NCI-H226 (cell line): ENCODE measurements around the gene LRP1-AS.
A peak's percentile ranks its signal among the peaks of the same experiment; 100 is the strongest.
"Not testable (repeated sequence)": the region's sequence is repeated elsewhere in the genome, so short reads cannot be mapped to it uniquely, and the experiment has no call there.

Source experiments
- DNase-seq: peaks from one replicate; pipeline ENCODE4 v3.0.0-alpha.2; 2015

LRP1-AS gene

DNA sequence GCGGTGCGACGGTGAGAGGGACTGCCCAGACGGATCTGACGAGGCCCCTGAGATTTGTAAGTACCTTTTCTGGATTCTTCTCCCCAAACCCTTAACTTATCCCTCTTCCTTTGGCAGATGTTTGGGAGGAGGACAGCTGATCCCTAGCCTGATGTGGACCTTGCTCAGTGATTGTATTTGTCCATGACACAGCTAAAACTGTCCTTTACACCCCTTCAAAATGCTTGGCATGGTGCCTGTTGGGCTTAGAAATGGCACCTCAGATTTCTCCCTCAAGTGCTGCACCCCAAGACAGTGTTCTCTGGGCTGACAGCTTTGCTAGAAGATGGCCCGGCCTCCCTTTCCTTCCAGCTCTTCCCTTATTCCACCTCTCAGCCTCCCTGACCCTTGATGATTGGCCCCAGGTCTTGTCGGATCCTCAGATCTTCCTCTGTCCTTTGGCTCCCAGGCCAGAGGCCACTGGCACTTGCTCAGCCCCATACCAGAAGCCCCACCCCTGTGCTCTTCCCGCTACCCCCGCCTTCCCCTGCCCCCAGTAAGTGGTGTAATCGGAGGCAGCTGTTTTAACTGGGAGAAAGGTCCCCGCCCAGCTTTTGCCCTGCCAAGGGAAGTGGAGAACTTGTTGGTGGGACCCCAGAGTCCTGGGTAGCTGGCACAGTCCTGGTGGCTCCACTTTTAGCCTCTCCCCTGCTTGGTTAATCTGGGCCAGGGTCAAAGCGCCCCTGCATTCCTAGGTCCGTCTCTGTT lies 8.7 kb downstream of the LRP1-AS start:
- no peak for DNase-seq

DNA sequence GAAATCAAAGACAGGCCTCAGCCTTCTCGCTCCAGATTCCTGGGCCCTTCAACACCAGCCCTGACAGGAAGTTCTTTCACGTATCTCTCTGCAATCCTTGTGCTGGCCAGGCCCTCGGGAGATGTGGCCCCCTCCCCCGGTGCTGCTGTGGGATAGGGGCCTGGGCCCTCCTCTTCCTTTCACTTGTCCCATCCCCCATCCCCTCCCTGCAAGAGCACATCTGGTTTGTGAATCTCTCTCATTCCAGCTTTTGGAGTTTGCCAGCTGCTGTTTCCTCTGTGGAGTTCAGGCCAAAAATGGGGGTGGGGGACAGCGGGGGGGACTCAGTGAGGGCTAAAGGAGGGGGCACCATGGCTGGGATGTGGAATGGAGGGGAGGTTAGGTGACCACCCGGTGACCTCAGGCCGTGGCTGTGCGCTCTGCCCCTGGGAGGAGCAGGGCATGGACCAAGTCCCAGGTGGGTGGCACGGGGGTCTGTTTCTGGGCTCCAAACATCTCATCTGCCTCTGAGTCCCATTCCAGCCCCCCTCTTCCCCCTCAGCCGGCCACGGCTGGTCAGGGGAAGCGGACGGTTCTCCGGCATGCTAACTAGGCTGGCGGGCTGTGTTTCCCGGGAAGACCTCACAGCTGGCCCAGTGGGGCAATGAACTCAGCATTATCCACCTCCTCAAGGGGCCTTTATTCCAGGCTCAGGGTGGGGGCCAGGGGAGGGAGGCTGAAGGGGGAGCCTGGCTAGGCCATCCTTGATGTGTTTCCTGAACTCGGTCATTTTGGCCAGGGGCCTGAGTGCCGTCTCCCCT lies 11.7 kb downstream of the LRP1-AS start:
- DNase-seq = no peak

DNA sequence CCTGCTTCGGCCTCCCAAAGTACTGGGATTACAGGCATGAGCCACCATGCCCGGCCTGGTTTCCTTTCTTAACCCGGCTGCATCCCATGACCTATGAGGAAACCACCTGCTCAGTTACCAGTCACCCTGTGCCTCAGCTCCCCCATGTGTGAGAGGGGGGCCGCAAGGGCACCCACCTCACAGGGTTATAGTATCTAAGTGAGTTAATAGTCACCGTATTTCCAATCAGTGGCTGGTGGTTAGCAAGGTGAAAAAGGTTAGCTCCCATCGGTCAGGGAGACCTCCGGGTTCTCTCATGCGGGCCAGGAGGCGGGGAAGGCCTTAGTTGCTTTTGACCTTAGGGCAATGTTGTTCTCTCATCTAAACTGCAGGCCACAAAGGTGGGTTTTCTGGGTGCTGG lies 12.5 kb downstream of the LRP1-AS start:
- DNase-seq = no peak

DNA sequence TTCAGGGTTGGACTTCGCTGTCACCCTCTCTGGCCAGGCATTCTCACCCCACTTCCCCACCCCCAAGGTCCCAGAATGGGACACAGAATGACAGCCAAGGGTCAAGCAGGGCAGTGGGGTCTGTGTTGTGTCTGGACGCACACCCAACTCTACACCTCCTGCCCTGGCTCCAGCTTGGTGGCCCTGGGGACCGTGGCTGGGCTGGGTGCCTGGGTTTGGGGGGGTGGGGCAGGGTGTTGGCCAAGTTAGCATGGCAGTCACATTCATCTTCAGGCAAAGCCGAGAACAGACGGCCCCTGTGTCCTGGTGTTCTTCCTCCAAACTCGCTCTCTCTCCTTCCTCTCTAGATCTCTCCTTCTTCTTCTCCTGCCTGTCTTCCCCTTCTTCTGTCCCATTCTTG lies 13.5 kb downstream of the LRP1-AS start:
- no peak for DNase-seq

DNA sequence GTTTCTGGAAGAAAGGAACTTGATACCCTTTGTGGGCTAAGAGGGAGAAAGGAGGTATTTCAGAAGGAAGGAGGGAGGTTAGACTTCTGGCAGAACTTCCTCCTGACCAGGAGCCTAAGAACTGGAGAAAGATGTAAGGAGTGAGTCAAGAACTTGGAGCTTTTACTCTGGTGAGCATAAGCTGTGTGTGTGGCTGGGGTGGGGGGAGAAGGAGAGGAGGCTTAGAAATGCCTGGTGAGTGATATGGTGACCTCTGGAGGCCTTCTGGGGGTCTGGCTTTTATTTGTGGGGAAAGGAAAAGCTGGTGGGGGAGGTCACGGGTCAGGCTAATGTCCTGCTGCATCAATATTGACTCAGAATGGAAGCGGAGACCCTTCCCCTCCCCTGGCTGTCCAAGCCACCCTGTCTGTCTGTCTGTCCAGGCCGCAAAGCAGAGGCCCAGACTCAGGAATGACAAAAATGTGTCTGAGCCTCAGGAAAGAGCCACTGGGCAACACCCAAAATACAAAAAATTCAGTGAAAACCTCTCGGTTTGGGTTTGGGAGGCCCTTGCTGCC lies 14.3 kb downstream of the LRP1-AS start:
- peak; percentile 29 for DNase-seq

DNA sequence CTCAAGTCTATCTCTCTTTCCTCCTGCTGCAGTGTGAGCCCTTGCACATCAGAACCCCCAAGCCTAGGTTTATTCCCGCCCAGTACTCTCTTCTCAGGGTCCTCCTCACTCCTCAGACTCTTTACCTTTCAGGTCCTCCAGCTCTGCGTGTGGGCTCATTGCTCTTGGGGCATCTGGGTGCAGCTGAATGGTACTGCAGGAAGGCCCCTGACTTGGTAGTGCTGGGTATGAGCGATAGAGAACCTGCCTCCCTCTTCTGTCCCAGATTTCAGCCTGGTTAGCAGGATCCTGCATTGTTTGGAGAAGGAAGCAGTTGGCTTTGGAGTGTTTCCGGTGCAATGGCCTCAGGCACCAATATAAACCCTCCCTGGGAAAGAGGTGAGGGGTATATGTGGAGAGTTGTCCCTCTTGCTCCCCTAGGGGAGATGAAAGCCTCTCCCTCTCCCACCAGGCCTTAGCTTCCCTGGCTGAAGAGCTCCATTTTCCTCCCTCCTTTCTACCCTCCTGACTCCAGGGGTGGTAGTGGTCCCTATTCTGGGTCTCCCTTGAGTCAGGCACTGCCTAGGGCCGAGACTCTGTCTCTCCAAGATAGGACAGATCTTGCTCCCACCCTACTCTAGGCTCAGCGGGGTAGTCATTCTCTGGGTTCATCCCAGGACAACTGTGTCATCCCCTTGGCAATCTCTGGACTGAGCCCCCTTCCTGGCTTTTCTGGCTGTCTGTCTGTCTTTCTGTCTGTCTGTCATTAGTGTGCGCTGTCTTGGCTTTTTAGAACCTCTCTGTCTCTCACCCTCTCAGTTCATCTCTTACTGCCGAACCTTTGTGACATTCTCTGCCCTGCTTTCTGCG lies 15.3 kb downstream of the LRP1-AS start:
- DNase-seq = no peak

DNA sequence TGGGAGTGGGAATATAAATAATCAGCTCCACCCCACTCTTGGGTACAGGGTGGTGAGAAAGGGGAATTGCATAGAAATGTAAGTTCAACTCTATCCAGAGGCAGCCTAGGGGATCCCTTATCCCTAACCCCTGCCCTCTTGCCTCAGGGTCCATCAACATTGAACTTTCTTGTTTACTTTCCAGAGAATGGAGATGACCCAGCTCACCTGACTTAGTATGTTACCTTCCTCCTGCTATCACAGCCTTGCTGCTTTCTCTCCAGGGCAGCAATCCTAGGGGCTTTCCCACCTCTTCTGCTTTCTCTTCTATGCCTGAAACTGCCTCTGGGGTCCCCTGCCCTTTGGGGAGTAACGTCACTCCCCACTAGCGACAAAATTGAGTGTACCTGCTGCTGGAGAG lies 16.5 kb downstream of the LRP1-AS start:
- DNase-seq = no peak

DNA sequence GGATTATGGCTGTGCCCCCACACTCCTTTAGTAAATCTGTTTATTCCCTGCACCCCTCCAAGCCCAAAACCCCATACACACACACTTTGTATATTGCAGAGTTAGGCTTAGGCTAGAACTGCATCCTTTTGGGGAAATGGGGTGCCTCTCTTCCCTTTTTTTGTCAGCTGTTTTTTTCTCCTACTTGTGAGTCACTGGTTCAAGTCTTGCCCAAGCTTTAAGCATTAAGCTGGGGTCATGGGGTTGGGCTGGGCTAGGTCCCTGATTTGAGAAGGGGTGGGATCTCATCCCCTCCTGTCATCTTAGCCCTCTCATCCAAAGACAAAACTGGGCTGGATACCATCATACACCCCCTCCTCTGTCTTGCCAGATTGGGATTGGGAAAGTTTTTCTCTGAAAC lies 17.5 kb downstream of the LRP1-AS start:
- DNase-seq = no peak

DNA sequence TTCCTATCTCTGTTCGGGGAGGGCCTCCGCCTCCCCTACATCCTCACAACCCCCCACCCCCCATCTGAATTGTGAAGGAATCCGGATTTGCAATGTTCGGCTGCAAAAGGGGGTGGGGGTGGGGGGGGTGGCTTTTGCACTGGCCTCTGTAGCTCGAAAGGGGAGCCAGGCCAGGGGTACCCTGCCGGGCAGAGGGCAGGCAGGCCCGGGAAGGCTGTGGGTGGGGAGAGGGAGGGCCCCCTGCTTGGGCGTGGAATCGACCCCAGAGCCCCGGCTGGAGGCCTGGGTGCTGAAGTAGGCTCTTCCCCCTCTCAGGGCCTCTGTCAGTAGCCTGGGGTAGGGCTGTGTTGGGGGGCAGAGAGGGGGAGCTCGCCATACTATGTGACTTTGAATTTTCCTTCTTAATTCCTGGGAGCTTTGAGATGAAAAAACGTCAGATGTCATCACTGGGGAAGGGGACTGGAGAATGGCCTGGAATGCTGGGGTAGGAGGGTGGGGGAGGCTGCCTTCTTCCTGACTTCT lies 18.0 kb downstream of the LRP1-AS start:
- no peak for DNase-seq

DNA sequence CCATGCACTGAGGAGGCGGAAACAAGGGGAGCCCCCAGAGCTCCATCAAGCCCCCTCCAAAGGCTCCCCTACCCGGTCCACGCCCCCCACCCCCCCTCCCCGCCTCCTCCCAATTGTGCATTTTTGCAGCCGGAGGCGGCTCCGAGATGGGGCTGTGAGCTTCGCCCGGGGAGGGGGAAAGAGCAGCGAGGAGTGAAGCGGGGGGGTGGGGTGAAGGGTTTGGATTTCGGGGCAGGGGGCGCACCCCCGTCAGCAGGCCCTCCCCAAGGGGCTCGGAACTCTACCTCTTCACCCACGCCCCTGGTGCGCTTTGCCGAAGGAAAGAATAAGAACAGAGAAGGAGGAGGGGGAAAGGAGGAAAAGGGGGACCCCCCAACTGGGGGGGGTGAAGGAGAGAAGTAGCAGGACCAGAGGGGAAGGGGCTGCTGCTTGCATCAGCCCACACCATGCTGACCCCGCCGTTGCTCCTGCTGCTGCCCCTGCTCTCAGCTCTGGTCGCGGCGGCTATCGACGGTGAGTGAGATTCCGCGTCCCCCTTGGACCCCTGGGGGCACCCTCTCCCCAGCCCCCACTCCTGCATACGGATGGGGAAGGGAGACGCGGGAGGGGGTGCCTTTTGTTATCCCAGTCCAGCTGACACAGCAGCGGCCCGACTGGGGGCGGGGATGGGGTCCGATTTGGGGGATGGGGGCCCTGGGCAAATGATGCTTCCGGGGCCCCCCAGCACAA lies 18.7 kb downstream of the LRP1-AS start:
- no peak for DNase-seq

DNA sequence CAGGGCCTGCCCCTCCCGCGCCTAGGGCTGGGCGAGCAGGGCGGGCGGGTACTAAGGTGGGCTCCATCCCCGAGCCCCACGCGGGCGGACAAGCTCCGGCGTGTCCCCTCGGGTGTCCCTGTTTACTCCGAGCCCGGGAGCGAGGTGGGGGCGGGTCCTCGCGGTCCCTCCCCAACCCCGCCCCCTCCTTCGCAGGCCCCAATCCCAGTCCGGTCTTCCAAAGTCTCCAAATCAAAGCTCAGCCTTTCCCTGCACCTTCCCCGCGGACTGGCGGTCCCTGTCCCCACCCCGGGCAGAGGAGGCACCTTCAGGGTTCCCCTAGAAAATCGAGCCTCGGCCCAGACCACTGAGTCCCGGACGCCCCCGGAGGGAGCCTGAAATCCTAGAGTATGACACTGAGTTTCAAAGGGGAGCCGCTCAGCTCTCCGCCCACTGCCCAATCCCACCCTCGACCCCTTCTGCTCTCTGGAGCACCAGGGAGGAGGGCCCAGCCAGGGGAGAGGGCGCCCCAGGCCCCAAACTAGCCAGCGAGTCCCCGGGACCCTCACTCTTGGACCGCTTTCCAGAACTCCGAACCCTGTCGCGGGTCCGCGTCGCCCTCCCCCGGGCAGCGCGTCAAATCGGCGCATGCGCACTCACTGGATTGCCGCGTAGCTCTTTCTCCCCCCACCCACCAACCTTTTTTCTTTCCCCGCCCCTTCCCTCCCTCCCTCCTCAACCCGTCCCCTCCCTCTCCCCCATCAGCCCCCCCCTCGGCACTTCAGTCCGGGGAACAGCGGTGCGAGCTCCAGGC lies 19.5 kb downstream of the LRP1-AS start, which contains the start of gene LRP1:
Gene LRP1 (plus strand): TSS at position 758 of the 793 bp plus-strand sequence. CDS start 482 bp downstream, outside the sequence.
- DNase-seq = peak; percentile 72

DNA sequence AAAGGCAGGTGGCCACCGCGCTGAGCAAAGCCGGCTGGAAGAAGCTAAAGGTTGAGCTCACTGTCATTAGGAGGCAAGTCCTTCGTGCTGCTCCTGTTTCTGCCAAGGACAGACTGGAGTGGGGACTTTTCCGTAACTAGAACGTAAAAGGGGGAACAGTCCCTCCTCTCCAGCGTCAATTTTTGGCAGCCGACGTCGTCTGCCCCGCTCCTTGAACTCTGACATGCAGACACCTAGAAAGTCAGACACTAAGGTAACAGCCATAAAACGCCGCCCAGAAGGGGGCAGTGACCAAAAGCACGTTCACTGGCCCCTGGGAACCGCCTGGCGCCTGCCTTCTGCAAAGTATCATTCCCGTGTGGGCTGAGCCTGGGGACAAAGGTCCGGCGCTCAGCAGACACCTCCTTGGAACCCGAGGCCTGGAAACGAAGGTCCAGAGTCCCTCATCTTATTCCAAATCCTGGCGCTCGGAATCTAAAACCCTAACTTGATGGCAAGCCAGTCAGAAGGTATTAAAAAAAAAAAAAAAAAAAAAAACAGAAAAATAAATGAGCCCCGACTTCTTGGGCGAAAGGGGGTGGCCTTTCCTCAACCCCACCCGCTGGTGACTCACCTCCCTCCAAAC lies 20.2 kb downstream of the LRP1-AS start:
- DNase-seq = no peak

DNA sequence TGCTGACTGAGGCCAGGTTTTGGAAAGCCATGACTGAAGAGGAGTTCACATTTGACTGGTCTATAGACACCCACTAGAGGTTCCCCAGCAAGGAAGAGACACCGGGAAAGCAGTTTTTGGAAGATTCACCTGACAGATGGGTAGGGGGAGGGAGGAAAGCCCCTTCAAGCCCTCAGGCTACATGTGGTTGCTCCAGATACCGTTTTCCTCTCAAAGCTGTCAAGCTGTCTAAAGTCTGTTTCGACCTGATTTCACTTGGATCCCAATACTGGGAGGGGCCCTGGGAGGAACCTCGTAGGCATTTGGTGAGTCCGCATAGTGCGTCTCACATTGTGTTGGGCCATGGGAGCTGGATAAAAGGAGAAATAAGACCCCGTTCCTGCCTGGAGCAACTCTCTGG lies 20.9 kb downstream of the LRP1-AS start:
- no peak for DNase-seq

DNA sequence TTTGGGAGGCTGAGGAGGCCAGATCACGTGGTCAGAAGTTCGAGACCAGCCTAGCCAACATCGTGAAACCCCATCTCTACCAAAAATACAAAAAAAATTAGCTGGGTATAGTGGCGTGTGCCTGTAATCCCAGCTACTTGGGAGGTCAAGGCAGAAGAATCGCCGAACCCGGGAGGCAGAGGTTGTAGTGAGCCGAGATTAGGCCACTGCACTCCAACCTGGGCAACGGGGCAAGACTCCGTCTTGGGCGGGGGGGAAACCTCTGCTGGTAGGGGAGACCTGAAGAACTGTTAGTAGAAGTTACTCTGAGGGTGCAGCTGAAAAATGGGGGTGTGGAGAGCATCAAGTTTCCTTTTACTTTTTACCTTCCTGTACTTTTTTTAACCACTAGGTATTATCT lies 21.4 kb downstream of the LRP1-AS start:
- no peak for DNase-seq

DNA sequence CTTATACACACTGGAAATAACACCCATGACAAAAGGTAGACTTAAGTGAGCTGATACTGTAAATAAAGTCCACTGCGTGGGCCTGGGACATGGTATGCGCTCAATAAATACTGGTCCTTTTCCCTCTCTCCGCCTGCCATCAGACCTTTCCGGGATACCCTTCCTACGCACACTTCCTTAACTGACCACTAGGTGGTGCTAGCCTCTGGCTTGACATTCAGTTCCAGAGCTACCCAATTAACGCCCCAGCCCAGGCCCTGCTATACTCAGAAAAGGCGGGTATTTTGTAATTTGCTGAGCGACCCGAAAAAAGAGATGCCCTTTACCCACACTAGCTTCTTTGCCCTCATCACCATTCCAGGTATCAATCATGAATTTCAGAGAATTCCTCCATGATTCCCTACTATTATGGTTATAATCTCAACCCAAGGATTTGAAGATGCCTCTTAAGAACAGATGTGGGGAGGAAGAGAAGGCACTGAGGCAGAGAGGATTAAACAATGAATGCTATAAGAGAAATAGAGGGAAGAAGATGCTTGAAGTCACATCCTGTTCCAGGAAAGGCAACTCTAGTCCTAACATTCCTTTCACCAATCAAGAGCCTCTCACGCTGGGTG lies 23.1 kb downstream of the LRP1-AS start:
- peak; percentile 58 for DNase-seq

DNA sequence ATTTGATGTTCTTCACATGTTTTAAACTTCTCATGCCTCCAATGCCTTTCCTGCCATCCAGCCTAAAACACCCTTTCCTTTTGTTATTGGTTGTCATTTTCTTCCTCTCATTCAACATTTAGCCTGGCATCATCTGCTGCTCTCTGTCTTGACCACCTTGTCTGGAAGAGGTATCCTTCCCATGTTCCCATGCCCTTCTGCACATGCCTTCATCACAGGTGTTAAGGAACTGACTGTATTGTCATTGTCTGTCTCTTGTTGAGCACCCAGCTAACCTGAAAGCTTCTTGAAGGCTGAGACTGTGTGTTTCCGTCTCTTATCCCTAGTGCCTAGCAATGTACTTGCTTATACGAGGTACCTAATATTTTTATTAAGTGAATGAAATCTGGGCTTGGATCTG lies 23.6 kb downstream of the LRP1-AS start:
- DNase-seq = no peak

DNA sequence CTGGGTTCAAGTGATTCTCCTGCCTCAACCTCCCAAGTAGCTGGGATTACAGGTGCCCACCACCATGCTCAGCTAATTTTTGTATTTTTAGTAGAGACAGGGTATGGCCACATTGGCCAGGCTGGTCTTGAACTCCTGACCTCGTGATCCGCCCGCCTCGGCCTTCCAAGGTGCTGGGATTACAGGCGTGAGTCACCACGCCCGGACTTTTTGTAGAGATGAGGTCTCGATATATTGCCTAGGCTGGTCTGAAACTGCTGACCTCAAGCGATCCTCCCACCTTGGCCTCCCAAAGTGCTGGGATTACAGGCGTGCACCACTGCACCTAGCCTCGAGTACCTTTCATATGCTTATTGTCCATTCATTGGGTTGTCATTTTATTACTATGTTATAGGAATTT lies 26.7 kb downstream of the LRP1-AS start:
- DNase-seq = not testable (repeated sequence)

DNA sequence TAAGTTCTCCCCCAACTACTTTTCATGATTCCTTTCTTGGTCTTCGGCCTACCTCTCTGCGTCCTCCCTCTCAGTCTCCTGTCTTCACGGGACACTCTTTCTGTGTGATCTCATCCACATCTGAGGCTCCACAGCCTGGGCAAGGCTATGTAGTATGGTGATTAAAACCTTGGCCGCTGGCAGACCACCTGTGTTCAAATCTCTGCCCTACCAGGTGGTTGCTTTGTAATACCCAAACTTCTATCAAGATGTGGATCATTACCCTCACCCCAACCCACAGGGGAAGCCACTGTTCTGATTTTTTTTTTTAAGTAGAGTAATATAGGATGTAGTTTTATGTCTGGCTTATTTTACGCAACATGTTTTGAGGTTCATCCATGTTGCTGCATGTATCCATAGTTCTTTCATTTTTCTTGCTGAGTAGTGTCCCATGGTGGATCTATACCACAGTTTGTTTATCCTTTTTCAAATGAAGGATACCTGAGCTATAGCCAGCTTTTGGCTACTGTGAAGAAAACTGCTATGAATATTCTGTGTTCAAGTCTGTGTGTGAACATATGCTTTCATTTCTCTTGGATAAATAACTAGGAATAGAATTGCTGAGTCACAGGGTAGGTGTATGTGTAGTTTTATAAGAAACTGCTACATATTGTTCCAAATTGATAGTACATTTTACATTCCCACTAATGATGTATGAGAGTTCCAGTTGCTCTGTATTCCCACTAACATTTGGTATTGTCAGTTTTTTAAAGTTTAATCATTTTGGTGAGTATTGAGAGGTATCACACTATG lies 27.9 kb downstream of the LRP1-AS start:
- DNase-seq = no peak

DNA sequence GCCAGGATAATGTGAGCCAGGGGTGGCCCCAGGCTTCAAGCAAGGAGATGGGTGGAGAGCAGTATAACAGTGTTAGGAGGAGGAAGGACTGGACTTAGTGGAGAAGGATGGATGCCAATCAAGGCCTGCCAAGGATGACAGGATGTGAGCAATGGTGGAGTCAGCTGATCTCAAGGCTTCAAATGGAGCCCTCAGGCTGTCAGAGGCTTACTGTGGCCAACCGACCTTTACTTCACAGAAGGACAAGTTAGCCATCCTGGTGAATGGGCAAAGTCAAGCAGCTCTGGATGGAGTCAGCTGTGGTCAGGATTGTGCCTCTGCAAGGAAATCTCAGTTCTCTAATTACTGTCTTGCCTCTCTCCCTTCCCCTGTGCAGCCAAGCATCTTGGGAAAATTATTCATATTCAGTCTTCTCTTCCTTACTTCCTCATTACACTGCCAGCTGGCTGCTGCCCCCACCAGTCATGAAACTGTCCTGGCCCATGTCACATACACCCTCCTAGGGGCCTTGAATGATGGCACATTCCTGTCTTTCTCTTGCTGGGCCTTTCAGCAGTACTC lies 28.6 kb downstream of the LRP1-AS start:
- DNase-seq = peak; percentile 67
